ENCODE measurements around the gene NFIB. TPM values are rescaled to one million over a fixed set of nuclear protein-coding genes. Genes with fewer than 3 reads are reported as not detected.

The NFIB gene
- total and polyA plus RNA-seq, 10 of the 15 experiments (the other 5 are each of a cell fraction or from before 2014, with no cell fraction given) = under 0.01 to 0.19 (median 0.05) TPM; not detected in 3

GRCh38 chr9:14256588-14256987, 57.4 kb downstream of the NFIB start:
- H2AFZ ChIP-seq (ENCODE audit: control insufficient read depth, low read depth, low read length) = no peak overlapping the region
- H3K4me3 ChIP-seq = no peak overlapping the region
- no peaks in the 10 kb centered on the region for H3K36me3 ChIP-seq (ENCODE audit: control insufficient read depth in 2 of 2, insufficient read depth in 2 of 2, low read length in 1 of 2)
- TF ChIP-seq MYC (IDR thresholded peaks at IDR 0.05; ENCODE audit: insufficient read depth, insufficient read length, insufficient replicate concordance, low read length, severe bottlenecking) = no peak
- TF ChIP-seq EZH2 (IDR thresholded peaks at IDR 0.05; ENCODE audit: borderline replicate concordance, control insufficient read depth, low read depth, low read length) = no peak
- TF ChIP-seq, protein P1, sequence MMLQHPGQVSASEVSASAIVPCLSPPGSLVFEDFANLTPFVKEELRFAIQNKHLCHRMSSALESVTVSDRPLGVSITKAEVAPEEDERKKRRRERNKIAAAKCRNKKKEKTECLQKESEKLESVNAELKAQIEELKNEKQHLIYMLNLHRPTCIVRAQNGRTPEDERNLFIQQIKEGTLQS (IDR thresholded peaks at IDR 0.05; ENCODE audit: borderline replicate concordance, extremely low read depth, low read depth, low read length) = no peak
- no peak for TF ChIP-seq PML (IDR thresholded peaks at IDR 0.05; ENCODE audit: low read length)
- no peak for TF ChIP-seq GATAD2B (conservative IDR thresholded peaks at IDR 0.05; ENCODE audit: low read depth)
- TF ChIP-seq BCL3 (IDR thresholded peaks at IDR 0.05; ENCODE audit: borderline replicate concordance, insufficient read depth, low read depth, low read length, poor library complexity, severe bottlenecking) = no peak
- TF ChIP-seq CHD1 (IDR thresholded peaks at IDR 0.05; ENCODE audit: low read depth, low read length) = no peak
- TF ChIP-seq SMARCA5 (IDR thresholded peaks at IDR 0.05) = no peak
- TF ChIP-seq SMAD5 (IDR thresholded peaks at IDR 0.05; ENCODE audit: low read depth) = no peak
- no peak for TF ChIP-seq RUNX3 (IDR thresholded peaks at IDR 0.05; ENCODE audit: low read length)
- no peak for TF ChIP-seq RELA (IDR thresholded peaks at IDR 0.05; ENCODE audit: borderline replicate concordance, partially characterized antibody)
- no peak for TF ChIP-seq DPF2 (IDR thresholded peaks at IDR 0.05)
- TF ChIP-seq, protein P2, sequence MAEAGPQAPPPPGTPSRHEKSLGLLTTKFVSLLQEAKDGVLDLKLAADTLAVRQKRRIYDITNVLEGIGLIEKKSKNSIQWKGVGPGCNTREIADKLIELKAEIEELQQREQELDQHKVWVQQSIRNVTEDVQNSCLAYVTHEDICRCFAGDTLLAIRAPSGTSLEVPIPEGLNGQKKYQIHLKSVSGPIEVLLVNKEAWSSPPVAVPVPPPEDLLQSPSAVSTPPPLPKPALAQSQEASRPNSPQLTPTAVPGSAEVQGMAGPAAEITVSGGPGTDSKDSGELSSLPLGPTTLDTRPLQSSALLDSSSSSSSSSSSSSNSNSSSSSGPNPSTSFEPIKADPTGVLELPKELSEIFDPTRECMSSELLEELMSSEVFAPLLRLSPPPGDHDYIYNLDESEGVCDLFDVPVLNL (IDR thresholded peaks at IDR 0.05; ENCODE audit: low read depth, low read length) = no peak
- no peak for TF ChIP-seq SIX5 (IDR thresholded peaks at IDR 0.05; ENCODE audit: low read depth, low read length, severe bottlenecking)
- no peak for TF ChIP-seq BRCA1 (IDR thresholded peaks at IDR 0.05; ENCODE audit: low read depth, low read length)
- TF ChIP-seq NFYB (IDR thresholded peaks at IDR 0.05; ENCODE audit: insufficient read depth, low read depth, low read length) = no peak
- TF ChIP-seq, protein P3, sequence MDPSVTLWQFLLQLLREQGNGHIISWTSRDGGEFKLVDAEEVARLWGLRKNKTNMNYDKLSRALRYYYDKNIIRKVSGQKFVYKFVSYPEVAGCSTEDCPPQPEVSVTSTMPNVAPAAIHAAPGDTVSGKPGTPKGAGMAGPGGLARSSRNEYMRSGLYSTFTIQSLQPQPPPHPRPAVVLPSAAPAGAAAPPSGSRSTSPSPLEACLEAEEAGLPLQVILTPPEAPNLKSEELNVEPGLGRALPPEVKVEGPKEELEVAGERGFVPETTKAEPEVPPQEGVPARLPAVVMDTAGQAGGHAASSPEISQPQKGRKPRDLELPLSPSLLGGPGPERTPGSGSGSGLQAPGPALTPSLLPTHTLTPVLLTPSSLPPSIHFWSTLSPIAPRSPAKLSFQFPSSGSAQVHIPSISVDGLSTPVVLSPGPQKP (IDR thresholded peaks at IDR 0.05; ENCODE audit: low read depth, low read length) = no peak
- TF ChIP-seq, protein P4, sequence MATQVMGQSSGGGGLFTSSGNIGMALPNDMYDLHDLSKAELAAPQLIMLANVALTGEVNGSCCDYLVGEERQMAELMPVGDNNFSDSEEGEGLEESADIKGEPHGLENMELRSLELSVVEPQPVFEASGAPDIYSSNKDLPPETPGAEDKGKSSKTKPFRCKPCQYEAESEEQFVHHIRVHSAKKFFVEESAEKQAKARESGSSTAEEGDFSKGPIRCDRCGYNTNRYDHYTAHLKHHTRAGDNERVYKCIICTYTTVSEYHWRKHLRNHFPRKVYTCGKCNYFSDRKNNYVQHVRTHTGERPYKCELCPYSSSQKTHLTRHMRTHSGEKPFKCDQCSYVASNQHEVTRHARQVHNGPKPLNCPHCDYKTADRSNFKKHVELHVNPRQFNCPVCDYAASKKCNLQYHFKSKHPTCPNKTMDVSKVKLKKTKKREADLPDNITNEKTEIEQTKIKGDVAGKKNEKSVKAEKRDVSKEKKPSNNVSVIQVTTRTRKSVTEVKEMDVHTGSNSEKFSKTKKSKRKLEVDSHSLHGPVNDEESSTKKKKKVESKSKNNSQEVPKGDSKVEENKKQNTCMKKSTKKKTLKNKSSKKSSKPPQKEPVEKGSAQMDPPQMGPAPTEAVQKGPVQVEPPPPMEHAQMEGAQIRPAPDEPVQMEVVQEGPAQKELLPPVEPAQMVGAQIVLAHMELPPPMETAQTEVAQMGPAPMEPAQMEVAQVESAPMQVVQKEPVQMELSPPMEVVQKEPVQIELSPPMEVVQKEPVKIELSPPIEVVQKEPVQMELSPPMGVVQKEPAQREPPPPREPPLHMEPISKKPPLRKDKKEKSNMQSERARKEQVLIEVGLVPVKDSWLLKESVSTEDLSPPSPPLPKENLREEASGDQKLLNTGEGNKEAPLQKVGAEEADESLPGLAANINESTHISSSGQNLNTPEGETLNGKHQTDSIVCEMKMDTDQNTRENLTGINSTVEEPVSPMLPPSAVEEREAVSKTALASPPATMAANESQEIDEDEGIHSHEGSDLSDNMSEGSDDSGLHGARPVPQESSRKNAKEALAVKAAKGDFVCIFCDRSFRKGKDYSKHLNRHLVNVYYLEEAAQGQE (IDR thresholded peaks at IDR 0.05; ENCODE audit: low read depth, low read length) = no peak
- in situ Hi-C loops (cut with MboI) (no loop called here), intact Hi-C loops (cut with micrococcal nuclease; ENCODE audit: unreplicated experiment) (no loop called here)
- no peaks in the 10 kb centered on the region; a peak in 1 of 4 replicates for H3K27me3 ChIP-seq (replicated peaks in 1 of 2; ENCODE audit: control insufficient read depth in 2 of 2, insufficient read depth in 2 of 2, low read length in 1 of 2)
- no peaks in the 10 kb centered on the region for H4K20me1 ChIP-seq (ENCODE audit: control insufficient read depth, insufficient read depth)
- H3K27ac ChIP-seq (ENCODE audit: control insufficient read depth, insufficient read depth) = no peak overlapping the region
- CTCF ChIA-PET = no interaction called here
- RAD21 ChIA-PET (ENCODE audit: unreplicated experiment) = no interaction called here
- DNase-seq (ENCODE audit: low read depth, low spot score) = no peak
- no peak overlapping the region for H3K9ac ChIP-seq (ENCODE audit: control insufficient read depth, insufficient read depth, low read length)
- H3K79me2 ChIP-seq (ENCODE audit: control insufficient read depth, insufficient read depth, low read length) = no peaks in the 10 kb centered on the region
- no peak for ATAC-seq
- no peaks in the 10 kb centered on the region for H3K9me3 ChIP-seq (replicated peaks; ENCODE audit: control insufficient read depth, insufficient read depth, low read length)
- POLR2A ChIA-PET = no interaction called here
- SMC1A ChIA-PET (ENCODE audit: uncharacterized antibody, unreplicated experiment) = no interaction called here
- no peak overlapping the region for H3K4me2 ChIP-seq (ENCODE audit: control insufficient read depth, insufficient read depth)
- WGBS (ENCODE audit: insufficient coverage, insufficient replicate concordance, low lambda C conversion rate, missing lambda C conversion rate) = 0% methylated on average over 1 of the region's 1 CpG
- no TSS peak for BruUV-seq (replicated peaks)
- FAIRE-seq = no peak
- no peaks in the 10 kb centered on the region for H3K4me1 ChIP-seq (ENCODE audit: control insufficient read depth, insufficient read depth, low read length)

Data from GM12878 (cell line).